NAMALWA (cell line): Measurements from ENCODE around the gene ZFAND3.

ENCODE experiments used
- DNase-seq: peaks from one replicate; pipeline ENCODE4 v3.0.0-alpha.2; 2015; ENCODE audit warnings: low spot score

ZFAND3 gene

DNA sequence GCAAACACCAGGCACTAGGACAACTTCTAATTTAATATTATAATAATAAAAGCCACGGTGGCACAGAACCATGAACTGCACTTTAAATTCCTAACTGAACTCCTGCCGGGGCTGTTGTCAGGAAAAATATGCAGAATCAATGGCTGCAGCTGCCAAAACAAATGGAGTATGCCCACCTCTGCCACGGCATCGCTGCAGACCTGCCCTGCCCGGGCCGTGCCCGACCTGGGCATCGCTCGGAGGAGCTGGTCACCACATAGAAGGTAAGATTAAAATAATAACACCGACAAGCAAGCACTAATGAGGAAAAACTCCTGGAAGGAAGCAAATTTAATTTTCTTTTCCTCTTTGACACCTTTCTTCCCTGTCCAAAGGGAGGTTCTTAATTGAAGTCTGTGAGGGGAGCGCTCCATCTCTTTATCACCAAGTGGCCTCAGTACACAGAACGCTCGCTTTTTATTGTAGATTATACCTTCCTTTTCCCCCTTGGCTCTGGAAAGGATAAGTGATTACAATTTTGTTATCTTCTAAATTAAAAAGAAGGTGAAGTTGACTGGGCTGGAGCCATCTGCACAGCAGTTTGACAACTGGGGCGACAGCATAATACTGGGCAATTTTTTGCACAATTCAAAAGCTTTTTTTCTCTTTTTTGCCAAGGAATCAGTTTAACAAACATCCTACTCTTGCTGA, 351.3 kb downstream of the ZFAND3 start:
- DNase-seq, result no peak

DNA sequence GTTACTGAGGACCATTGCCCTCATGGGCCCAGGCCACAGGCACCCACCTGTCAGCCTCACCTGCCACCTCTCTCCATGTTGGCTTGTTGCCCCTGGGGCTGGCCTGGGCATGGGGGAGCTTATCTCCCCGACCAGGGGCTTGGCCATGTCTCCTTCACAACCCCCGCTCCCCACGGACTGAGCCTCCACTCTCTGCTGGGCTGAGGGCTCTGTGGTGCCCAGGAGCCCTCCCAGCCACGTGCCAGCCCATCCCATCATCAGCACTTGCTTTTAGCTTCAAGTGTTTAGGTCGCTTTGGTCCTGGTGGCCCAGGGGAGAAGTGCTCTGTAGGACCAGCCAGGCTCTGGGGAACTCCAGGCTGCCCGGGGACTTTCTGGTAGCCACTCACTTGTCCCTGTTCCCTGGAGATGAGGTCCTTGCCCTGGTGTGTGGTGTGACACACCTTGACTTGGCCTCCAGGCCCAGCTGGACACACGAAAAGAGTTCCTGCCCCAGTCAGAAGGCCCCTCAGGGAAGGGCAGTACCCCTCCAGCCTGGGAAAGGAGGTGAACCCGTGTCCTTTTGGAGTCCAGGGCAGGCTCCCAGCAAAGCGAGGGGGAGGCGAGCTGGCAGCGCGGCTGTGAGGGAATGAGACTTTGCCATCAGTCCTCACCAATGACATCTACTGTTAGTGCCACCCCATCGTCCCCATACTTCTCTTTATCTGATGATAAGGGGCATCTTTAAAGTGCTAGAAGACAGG, 352.6 kb downstream of the ZFAND3 start:
- DNase-seq, result no peak

DNA sequence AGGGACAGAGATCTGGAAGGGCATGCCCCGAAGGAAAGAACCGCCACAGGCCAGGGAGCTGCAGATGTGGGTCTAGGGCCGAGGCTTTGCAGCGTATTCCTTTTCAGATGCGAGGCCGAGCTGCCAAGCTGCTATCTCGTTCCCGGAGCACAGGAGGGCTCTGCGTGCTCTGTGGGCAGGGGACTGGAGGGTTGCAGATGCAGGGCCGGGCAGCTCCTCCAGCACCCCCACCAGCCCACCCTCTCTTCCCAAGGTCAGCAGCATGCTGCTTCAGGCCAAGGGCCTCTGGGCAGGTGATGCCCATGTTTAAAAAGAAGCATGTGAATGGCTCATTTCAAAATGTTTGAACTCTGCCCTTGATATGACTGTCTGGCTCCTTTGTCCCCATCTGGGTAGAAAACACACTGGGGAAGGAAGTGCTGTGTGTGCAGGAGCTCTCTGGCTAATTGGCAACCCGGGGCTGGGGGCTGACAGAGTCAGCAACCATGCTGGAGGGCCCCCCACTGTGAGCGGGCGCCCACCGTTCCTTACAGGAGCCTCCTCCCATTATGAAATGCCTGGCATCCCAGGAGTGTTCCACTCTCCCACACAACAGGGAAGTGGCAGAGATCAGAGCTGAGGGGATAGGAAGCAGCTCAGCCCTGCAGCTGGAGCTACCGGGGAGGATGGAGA, 353.3 kb downstream of the ZFAND3 start:
- DNase-seq, result no peak

DNA sequence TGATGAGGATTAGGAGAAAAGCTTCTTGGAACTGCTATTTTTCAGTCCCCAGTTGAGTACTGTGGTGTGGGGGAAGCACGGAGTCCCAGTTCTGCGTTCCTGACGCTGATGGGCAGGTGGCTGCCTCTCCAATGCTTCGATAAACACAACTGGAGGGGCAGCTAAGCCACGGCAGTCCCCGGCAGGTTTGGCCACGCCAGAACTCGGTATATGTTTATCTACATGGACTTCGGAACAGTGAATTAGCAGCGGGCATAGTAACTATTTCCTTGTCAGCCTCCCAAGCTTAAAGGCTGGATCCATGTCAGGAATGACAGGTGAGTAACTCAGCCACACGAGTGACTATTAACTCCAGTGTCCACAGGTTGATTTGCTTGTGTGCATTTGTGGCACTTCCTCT, 354.4 kb downstream of the ZFAND3 start:
- no peak for DNase-seq

DNA sequence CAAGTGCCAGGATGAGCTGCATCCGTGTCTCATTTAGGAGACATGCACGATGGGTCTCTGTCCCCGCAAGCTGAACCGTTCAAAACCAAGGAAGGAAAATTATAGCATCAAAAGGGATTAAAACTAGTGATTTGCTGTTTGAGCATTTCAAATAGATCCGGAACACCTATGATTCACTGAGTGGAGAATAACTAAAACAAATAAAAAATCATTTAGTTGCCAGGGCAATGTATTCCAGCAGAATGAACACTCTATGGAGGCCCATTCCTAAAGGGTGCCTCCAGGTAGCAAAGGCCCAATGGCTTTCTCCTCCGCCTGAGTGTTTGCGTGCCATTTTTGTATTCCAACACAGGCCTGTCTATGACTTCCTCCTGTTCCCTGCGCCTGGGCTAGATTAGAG, 354.8 kb downstream of the ZFAND3 start:
- DNase-seq, result no peak

DNA sequence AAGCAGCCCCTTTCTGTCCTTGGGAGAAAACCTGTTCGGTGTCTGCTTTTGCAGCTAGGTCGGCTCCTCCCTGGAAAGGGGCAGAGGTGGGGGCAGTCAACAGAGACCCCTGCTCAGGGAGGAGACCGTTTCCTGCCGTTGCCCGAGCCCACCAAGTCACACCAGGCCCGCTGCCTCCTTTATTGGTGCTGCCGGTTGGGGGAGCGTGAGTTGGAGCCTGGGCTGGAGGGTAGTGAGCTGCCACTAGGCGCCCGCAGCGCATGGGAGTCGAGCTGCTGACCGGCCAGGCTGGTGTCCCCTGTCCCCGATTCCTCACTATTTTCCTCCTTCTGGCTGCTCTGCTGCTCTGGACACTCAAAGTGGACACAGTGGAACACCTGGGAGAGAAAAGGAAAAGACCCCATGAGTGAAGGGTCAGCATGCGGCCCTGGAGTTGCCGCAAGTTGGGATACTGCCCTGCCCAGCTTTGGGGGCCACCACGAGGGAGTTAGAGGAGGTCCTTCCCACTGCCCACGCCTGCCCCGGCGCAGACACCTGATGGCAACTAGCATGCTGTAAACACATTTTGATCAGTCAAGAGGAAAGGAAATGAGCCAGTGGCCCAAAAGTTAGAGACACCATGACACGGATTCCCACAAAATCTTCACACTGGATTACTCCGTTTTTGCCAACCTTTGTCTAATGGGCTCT, 355.4 kb downstream of the ZFAND3 start:
- no peak for DNase-seq

DNA sequence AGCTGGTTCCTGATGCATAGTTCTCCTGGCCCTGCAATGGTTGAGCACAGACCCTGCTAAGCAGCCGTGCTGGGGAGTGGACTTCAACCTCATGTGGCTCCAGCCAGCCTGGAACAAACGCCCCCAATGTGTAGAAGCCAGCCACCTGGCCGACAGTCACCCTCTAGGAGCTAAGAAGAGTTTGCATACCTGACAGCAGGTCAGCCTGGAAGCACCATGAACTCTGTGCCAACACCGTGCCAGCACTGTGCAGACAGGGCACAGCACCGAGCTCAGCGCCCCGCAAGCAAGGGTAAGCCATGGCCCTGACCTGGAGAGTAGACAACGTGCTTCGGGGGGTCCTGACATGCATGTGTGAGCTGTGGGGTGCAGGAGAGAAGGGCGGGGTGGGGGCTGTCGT, 356.3 kb downstream of the ZFAND3 start:
- no peak for DNase-seq

DNA sequence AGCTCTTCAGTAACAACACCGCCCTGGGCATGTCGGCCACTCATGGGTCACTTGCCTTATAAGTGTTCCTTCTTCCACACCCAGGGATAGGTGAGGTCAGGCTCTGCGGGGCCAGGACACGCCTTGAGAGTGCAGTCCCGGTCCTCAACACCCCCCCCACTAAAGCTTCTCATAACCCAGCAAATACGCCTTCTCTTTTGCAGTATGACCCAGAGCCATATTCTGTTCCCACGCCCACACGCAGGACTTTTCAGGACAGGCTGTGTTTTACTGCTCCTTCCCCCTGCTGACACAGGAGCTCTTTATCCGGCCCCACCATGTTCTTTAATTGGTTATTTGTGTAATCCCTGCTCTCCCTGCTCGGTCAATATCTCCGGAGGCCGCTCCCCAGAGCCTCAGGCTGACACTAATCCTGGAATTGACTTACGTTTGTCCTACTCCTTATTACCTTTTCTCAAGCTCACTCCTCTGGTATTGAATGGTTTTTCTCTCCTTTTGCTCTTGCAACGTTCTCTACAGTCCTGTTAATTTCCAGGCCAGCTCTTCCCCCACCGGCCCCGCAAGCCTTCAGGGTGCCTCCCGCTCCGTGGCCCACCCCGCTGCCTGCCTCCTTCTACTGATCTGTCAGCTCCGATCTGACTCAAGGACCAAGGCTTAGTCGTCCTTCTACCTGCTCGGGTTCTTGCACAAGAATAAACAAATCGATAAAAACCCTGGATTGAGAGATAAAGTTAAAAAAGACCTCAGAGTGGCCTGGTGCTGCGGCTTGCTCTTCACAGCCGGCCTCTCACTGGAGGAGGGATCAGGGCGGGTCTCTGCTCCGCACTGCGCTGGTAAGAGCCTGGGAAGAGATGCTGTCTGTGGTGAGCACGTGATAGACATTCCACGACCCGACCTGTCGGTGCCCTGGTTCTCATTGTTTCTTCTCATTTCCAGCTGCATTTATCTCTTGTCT, 357.5 kb downstream of the ZFAND3 start:
- no peak for DNase-seq

DNA sequence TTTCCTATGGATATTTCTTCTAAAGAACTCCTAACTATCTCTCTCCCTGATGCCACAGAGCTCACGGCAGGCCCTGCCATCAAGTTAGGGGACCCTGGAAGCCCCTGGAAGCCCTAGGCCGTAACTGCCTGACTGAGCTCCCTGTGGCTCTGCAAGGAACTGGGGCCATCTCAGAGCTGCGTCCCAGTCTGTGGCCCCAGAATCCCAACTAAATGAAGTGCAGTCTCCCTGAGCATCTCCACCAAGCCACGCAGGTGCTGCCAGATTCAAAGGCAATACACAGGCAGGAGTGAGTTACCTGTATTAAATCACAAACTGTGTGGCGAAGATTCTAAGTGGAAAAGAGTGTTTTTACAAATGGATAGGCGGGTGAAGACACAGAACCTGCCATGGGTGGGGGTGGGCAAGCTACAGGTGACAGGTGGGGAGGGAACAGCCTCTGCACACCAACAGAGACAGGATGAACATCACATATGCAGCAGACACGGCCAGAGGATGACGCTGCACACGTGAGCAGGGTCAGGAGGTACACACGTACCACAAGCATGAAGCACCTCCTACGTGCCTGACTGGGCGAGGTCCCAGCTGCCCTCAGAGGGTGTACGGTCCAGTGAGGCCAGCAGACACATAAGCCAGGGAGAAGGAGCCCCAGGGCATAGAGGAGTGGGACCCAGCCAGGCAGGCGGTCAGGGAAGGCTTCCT, 358.5 kb downstream of the ZFAND3 start:
- DNase-seq, result no peak

DNA sequence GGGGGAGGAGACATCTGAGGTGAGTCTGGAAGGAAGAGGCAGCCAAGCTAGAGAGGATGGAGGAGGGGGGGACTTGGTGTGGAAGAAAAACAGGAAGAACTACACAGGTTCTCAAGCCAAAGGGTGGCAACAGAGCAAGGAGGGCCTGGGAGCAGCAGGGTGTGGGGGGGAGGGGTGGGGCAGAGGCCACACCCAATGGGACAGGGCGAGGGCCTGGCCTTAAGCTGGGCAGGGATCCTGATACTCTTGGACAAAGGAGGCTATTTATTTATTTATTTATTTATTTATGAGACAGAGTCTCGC, 359.0 kb downstream of the ZFAND3 start:
- DNase-seq, result no peak

DNA sequence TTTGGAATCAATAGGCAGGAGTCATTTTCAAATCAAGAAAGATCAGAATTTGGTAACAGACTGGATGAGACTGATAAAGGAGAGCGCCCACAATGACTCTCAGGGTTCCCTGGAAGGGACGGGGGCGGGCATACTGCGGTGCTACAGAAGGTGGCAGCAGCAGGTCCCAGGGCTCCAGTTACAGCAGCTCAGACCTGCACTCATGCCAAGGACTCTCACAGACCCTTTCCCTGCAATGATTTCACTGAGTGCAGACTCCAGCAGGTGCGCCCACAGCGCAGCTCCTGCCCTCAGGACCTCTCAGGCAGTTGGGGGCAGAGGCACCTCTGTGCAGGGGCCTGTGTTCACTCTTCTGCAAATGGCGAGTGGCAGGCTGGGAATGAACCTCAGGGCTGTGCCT, 359.8 kb downstream of the ZFAND3 start:
- no peak for DNase-seq

DNA sequence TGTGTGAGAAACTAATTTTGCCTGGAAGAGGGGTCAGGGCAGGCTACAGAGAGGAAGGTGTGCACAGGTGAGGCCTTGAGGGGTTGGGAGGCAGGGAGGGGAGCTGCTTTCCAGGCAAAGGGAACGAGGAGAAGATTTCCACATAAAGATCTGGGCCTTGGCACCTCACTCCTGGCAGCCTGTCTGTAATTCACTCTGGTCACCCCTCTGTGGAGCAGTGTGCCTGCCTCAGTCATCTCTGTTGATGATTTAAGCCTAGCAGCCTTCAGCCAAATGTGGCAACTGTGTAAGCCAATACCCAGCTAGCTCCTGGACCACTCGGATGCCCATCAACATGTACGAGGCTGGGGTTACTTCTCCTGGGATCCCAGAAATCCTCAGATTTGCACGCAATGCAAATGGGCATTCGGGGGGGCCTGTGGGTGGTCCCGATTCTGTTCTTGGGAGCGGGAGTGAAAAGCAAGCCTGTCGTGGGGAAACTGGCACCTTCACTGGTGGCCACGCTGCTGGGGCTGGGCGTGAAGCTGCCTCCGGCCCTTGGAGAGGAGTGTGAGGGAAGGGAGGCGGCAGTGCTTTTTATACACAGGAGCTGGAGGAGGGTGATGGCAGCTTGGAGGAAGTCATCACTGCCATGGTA, 360.4 kb downstream of the ZFAND3 start:
- no peak for DNase-seq

DNA sequence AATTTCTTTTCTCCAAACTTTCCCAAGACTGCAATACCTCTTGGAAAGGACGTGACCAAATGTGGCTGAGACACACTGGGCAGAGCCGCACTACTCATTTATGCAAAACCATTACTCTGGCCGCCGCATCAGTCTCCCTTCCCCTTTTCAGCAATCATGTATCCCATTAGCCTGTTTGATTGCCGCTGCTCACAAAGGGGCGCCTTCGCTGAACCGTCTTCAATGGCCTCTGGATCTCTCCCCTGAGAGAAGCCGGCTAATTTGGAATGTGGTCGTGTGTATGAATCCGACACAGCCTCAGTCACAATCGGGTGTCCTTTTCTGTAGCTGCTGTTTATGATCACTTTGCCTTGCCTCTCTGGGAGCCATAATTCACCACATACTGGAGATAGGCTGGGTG, 361.1 kb downstream of the ZFAND3 start:
- no peak for DNase-seq

DNA sequence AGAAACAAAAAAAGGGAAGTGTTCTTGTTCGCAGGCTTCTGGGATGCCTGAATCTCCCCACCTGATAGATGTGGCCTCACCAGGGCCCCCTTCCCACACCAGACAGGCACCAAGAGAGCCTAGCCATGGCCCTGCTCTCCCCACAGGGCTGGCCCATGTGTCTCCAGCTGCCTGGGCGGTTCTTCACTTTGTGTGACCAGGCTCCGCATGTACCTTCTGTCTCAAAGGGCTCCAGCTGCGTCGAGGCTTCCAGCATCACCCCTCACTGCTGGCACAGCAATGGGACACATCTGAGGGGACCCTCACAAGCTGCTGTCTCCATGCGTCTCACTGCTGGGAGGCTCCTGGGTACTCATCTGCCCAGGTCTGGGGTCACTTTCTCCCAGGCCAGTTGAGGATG, 362.9 kb downstream of the ZFAND3 start:
- no peak for DNase-seq

DNA sequence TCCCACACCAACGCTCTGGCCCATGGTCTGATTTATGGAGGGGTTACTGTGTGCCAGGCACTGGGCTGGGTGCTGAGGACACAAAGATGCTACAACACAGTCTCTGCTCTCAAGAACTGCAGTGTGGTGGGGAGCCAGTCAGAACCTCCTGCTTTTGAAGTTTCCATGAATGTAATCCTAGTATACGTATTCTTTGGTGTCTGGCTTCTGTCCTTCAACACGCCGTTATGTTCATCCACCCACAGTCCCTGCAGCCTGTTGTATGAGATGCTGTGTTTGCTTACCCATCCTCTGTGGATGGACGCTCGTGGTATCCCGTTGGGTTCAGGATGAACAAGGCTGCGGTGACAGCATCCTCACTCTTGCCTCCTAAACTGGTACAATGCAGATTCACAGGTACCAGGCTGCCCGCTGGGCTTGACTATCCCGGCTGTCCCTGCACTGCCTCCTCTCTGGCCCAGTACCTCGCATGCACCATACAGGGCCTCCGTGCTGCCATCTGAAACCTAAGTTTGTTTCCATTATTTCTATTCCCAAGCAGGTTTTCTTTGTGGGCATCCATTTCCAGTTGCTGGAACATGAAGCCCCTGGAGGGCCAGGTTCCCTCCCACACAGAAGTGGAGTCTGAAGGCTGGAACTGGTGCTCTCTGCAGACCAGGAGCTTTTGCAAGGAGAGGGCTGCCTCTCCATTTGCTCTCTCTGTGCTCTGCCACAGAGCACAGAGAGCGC, 364.5 kb downstream of the ZFAND3 start:
- DNase-seq, result no peak

DNA sequence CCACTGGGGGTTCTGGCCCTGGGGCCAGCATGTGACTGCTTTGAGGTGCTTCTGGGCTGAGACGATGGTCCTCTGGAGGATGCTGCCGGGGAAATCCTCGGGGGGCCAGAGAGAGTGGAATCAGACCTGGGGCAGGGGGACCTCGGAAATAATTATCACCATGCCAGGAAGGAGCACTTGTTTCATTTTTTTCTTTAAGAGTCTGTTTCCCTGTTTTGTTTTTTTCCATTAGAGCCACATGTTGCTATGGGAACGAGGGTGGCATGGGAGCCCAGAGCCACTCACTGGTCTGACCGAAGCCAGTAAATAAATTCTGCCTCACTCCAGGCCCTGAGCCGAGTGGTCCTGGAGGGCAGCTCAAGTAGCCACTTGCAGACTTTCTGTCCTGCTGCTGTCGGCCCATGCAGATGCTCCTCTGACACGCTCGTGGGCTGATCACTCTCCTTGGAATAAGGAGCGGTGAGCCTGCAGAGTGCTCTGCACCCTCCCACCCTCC, 365.1 kb downstream of the ZFAND3 start:
- no peak for DNase-seq

DNA sequence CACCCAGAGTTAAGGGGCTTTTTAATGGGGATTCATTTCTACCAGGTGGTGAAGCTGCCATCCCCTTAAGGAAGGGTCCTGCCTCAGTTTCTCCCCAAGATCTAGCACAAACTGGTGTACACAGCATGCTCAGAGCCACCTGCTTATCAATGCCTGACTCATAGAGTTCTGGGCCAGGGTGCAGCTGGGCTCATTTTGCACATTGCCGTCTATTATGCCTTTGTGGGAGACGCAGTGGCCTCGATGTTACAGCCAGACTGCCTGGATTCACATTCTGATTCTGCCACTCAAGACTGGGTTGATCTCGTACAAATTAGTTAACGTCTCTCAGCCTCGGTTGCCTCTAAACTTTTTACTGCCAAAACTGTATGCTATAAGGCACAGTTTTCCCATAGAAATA, 365.7 kb downstream of the ZFAND3 start:
- DNase-seq, result no peak

DNA sequence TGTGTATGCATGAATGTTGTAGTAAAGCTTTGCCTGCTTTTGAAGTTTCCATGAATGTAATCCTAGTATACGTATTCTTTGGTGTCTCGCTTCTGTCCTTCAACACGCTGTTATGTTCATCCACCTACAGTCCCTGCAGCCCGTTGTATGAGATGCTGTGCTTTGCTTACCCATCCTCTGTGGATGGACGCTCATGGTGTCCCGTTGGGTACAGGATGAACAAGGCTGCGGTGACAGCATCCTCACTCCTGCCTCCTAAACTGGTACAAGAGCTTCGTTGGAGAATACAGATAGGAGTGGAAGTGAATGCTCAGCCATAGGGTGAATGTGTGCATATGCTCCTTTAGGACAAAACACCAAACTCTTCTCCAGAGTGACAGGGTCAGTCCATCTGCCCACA, 366.2 kb downstream of the ZFAND3 start:
- DNase-seq, result no peak

DNA sequence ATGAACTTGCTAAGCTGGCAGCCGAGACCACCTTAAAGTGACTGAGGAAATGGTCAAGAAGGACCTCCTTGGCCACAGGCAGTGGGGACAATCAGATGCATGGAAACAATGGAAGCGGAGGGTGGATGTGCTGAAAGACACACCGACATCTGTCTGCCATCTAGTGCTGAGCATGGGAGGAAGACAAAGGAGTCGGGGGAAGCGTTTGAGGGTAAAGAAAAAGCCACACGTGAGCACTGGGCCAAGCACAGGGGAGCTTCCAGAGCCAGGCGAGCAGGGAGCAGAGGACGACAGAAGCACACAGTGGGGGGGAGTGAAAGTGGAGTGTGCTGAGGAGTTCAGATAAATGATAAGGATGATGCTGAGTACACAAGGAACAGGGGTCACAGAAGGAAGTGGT, 367.8 kb downstream of the ZFAND3 start:
- no peak for DNase-seq
